ENCODE results near the gene ATP9B.

DNA sequence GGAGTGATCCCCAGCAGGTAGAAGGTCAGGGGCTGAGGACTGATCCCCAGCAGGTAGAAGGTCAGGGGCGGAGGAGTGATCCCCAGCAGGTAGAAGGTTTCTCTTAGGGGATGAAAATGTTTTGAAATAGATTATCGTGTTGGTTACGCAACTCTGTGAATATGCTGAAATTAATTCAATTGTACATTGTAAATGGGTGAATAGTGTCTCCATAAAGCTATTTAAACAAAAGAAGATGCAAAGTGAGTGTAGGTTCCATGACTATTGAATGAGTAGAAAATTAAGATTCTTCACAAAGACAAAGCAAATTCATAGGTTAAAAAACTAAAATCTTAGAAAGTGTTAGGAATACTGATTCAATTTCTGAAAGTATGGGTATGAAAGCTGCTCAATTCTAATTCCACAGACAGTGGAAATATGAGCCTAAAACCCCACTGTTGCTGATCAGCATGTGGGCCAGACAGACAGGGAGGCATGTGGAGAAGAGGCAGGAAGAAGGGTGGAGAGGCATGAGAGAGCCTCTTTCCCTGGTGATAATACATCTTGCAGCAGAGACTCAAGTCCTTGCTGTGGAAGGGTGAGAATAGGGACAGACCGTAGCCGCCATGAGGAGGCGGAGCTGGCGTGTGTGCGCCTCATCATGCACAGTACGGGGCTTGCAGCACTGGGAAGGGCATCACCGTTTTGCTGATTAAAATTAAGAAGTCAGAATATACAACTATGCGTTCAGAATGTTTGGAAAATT lies 240.6 kb downstream of the ATP9B start:
- TF ChIP-seq, protein P1, sequence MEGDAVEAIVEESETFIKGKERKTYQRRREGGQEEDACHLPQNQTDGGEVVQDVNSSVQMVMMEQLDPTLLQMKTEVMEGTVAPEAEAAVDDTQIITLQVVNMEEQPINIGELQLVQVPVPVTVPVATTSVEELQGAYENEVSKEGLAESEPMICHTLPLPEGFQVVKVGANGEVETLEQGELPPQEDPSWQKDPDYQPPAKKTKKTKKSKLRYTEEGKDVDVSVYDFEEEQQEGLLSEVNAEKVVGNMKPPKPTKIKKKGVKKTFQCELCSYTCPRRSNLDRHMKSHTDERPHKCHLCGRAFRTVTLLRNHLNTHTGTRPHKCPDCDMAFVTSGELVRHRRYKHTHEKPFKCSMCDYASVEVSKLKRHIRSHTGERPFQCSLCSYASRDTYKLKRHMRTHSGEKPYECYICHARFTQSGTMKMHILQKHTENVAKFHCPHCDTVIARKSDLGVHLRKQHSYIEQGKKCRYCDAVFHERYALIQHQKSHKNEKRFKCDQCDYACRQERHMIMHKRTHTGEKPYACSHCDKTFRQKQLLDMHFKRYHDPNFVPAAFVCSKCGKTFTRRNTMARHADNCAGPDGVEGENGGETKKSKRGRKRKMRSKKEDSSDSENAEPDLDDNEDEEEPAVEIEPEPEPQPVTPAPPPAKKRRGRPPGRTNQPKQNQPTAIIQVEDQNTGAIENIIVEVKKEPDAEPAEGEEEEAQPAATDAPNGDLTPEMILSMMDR (IDR thresholded peaks at IDR 0.05), result no peak
- TF ChIP-seq EZH2 (IDR thresholded peaks at IDR 0.05), result no peak
- TF ChIP-seq EZH2phosphoT487 (IDR thresholded peaks at IDR 0.05), result no peak
